Central memory CD4-positive, alpha-beta T cell (primary cell): ENCODE results near the gene KLF2.
"Not testable (repeated sequence)": the region's sequence is repeated elsewhere in the genome, so short reads cannot be mapped to it uniquely, and the experiment has no call there.

Source experiments
- DNase-seq: peaks from one replicate; pipeline ENCODE4 v3.0.0; 2022
- total RNA-seq, 3 experiments: gene quantifications; one replicate each; lab custom pipeline; 2026; lab: John Stamatoyannopoulos, UW

Gene KLF2
- total RNA-seq, result 0.74 to 1,626 (median 347) reads per million in 3 experiments

- peak; percentile 95 for DNase-seq
These were observed at the start of gene KLF2 for GRCh38 chr19:16324384-16325160. Gene KLF2, plus strand, starts transcription at chr19:16324826. Its CDS starts 98 bp downstream, at chr19:16324924.

DNA sequence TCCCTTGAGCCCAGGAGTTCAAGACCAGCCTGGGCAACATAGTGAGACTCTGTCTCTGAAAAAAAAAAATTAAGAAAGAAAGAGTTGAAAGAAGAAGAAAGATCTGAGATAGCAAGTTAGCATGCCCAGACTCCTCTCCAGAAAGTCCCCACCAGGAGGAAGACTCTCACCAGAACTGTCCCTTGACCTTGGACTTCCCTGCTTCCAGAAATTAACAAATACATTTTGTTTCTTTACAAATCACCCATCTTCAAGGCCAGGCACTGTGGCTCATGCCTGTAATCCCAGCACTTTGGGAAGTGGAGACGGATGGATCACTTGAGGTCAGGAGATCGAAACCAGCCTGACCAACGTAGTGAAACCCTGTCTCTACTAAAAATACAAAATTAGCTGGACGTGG, 44.3 kb upstream of the KLF2 start:
- no peak for DNase-seq

- no peak for DNase-seq
These were observed 42.9 kb upstream of the KLF2 start for GRCh38 chr19:16281743-16282142.

DNA sequence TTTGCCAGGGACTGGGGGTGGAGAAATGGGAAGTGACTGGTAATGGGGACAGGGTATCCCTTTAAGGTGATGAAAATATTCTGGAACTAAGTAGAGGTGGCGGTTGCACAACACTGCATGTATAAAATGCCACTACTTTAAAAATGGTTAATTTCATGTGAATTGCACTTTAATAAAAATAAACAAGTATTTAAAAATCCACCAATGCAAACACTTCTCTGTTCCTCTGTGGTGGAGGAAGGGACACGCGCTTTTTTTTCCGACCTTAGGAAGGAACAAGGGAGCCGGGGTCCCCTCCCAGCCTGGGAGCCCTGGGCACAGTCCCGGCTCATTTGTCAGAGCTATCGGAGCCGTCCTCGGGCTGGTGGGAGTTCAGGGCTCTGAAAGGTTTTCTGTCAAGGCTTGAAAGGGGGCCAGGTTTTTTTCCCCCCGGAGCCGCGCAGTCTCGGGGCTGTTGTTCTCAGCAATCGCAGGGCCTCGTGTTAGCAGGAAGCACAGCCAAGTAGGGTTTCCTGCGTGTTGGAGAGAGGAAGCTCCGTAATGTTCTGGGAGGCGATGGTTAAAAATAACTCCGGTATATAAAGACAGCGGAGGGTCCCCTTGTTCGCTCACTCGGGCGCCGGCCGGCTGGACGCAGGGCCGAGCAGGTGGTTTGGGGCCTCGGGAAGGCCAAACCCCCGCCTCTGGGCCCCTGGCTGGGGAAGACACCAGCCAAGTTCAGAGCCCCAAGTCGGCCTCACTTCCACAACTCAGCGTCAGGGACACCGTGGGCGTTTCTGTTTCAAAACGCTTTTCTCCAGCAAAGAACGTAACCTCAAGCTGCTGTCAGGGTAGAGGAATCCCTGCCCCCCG, 41.2 kb upstream of the KLF2 start:
- DNase-seq, result peak; percentile 46

GRCh38 chr19:16284505-16284904, 40.1 kb upstream of the KLF2 start:
- no peak for DNase-seq

- DNase-seq, result not testable (repeated sequence)
These were observed 39.5 kb upstream of the KLF2 start for GRCh38 chr19:16285079-16285478.

DNA sequence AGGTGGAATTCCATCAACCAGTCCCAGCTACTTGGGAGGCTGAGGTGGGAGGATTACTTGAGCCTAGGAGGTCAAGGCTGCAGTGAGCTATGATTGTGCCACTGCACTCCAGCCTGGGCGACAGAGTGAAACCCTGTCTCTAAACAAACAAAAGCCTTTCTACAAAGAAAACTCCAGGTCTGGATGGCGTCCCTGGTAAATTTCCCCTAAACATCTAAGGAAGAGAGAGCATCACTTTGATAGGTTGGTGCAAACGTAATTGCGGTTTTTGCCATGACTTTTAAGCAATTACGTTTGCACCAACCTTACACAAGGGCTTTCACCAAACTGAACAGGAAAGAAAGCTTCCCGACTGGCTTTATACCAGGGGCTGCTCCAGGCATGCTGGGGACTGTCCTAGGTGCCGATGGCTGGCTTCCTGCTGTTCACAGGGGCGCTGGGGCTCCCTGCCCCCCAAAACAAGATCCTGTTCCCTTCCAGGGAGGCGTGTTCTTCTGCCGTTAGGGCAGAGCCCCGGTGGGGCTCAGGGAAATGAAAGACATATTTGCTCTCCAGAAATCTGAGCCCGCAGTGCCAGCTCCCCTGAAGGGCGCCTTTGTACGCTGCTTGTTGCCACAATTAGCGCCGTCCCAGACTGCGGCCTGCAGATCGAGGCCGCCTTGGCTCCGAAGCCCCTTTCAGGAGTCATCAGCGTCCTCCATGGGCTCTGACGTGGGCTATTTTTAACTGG, 38.7 kb upstream of the KLF2 start:
- DNase-seq, result no peak

DNA sequence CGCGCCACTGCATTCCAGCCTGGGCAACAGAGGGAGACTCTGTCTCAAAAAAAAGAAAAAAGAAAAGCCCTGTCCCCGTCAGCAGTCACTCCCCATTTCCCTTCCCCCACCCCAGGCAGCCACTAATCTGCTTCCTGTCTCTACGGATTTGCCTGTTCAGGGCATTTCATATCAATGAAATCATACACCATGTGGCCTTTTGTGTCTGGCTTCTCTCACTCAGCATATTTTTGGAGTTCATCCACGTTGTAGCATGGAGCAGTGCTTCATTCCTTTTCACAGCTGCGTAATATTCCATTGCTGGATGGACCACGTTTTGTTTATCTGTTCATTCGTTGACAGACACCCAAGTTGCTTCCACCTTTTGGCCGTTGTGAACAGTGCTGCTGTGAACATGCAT, 36.1 kb upstream of the KLF2 start:
- no peak for DNase-seq

- no peak for DNase-seq
These were observed 35.0 kb upstream of the KLF2 start for GRCh38 chr19:16289594-16289993.

DNA sequence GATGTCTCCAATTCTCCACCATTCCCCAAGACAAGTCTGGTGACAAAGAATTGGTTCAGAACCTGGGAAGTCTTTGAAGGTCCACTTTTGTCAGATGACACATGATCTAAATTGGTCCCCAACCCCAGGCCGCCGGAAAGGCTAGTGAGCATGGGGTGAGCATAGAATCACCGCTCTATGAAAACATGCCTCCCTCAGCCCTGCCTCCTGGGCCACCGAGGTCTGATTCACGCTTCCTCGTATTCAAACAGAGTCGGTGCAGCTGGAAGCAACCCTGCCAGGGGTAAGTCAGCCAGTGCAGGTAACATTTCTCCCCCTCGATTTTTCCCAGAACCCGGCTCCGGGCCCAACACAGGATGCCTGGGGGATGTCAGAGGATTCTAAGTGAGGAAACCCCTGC, 33.9 kb upstream of the KLF2 start:
- DNase-seq, result no peak

- no peak for DNase-seq
These were observed 31.2 kb upstream of the KLF2 start for GRCh38 chr19:16293118-16294091.

DNA sequence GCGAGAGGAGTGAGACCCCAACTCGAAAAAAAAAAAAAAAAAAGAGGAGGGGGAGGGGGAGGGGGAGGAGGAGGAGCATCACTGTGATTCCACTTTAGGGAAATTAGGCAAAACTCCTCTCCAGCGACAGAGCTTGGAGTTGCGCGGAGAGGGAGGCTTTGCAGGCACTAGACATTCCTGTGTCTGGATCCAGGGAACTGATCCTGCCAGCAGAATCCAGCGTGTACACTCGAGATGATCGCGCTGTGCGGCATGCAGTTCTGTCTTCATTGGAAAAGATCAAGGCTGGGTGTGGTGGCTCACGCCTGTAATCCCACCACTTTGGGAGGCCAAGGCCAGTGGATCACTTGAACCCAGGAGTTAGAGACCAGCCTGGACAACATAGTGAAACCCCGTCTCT, 29.6 kb upstream of the KLF2 start:
- DNase-seq, result no peak

DNA sequence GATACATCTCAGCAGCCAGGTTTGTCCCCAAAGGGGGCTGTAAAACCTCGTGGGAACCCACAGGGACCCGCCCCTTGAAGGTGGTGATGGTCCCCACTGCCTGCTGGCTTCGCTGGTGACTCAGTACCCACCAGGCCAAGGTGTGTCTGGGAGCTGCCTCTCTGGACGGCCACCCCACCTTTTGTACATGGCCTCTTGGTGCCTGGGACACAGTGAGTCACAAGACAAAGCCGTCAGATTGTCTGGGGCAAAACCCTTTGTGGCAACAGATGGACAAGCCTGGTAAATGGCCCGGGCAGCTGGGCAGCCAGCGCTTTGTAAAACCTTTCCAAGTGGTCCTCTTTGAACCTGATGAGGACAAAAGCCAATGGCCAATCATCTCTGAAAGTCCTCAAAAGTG, 27.9 kb upstream of the KLF2 start:
- no peak for DNase-seq

- DNase-seq, result no peak
These were observed 26.9 kb upstream of the KLF2 start for GRCh38 chr19:16297575-16298178.

GRCh38 chr19:16298334-16298733, 26.3 kb upstream of the KLF2 start:
- DNase-seq, result no peak

DNA sequence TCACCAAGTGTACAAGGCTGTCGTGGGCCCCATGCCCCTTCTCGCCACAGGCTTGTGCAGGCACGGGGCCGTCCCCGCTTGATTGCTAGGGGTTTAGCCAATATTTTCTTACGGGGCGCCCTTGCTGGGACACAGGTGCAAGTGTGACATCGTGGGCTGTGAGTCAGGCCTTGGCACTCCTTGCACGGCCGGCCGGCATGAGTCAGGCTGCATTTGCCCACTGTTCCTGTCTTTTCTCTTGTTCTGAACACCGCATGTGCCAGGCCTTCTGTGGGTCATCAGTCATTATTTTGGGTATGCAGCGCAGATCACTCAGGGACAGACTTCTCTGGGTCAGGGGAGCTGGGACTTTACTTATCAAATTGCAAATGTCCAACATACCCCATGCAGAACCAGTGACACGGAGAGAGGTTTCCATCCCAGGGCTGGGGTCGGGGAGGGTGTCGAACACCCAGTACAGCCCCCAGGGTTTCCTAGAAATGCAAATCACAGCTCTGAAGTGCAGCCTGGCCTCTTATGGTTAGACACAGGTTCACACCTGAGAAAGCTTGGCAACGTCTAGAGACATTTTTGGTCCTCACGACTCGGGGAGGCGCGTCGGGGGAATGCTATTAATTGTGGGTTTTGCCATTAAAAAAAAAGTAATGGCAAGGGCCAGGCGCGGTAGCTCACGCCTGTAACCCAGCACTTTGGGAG, 22.5 kb upstream of the KLF2 start:
- no peak for DNase-seq

GRCh38 chr19:16303755-16304154, 20.9 kb upstream of the KLF2 start:
- no peak for DNase-seq

DNA sequence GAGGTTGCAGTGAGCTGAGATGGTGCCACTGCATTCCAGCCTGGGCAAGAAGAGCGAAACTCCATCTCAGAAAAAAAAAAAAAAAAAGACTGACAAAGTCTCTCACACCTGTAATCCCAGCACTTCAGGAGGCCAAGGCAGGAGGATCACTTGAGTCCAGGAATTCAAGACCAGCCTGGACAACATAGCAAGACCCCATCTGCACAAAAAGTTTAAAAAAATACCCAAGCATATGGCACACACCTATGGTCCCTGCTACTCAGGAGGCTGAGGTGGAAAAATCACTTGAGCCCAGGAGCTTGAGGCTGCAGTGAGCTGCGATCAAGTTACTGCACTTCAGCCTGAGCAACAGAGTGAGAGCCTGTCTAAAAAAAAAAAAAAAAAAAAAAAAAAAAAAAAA, 20.1 kb upstream of the KLF2 start:
- DNase-seq, result not testable (repeated sequence)

GRCh38 chr19:16305060-16305459, 19.6 kb upstream of the KLF2 start:
- not testable (repeated sequence) for DNase-seq

DNA sequence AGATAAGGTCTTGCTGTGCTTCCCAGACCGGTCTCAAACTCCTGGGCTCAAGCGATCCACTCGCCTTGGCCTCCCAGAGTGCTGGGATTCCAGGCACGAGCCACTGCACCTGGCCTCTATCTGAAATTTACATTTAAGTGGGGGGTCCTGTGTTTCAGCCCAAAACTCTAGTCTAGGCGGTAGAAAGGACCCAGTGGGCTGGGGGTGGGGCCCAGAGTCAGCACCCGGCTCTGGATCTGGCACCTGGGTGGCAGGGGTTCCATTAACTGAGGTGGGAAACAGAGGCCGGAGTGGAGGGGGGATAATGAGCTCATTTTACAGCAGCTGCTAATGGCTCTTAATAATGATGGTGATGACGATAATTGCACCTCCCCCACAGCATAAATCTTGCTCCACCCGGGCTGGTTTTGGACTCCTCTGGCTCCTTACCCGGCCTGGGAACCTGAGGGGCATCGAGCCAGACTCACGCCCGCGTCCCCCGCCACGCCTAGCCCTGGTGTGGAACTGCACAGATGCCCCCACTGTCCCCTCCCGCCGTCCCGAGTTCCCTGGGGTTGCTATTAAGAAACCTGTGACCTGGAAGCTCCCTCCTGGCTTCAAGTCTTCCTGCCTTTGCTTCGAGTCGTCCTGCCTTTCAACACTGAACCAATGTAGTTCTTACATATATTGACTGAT, 17.8 kb upstream of the KLF2 start:
- DNase-seq, result no peak
